LNCaP clone FGC (cell line): ENCODE data around the gene NUP133.
"Not testable (repeated sequence)": the region's sequence is repeated elsewhere in the genome, so short reads cannot be mapped to it uniquely, and the experiment has no call there.

Experiments
- DNase-seq: peaks from one replicate; pipeline ENCODE4 v3.0.0-alpha.2; 2011; ENCODE audit warnings: low read depth
- H3K4me3 ChIP-seq: 2 replicates; pipeline ENCODE4 v1.5.1; 2011; ENCODE audit warnings: mild to moderate bottlenecking, low read depth, low read length, control low read depth
- TF ChIP-seq, protein P1 (sequence below): IDR thresholded peaks from 2 replicates; pipeline ENCODE4 v1.5.1; 2012; ENCODE audit warnings: mild to moderate bottlenecking; ENCODE audit not compliant: control insufficient read depth, insufficient read depth; ENCODE audit errors: extremely low read depth

Gene NUP133

DNA sequence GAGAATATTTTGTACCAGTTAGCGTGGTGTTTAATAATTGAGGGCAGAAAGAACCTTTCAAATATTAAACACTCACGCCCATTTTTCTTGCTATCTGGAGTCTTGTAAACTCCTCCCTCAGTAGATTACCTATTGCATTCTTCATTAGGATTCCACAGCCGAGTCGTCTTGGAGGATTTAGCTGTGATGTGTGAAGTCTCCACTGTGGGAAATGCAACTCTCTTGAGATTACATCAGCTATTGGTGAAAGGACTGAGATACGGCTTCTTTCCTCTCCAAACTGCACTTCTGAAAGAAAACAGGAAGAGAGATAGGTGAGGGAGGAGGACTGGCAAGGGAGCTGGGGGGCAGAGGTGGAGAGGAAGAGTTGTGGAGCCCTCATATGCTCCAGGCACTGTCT is 110.4 kb downstream of the NUP133 start:
- TF ChIP-seq, protein P1, sequence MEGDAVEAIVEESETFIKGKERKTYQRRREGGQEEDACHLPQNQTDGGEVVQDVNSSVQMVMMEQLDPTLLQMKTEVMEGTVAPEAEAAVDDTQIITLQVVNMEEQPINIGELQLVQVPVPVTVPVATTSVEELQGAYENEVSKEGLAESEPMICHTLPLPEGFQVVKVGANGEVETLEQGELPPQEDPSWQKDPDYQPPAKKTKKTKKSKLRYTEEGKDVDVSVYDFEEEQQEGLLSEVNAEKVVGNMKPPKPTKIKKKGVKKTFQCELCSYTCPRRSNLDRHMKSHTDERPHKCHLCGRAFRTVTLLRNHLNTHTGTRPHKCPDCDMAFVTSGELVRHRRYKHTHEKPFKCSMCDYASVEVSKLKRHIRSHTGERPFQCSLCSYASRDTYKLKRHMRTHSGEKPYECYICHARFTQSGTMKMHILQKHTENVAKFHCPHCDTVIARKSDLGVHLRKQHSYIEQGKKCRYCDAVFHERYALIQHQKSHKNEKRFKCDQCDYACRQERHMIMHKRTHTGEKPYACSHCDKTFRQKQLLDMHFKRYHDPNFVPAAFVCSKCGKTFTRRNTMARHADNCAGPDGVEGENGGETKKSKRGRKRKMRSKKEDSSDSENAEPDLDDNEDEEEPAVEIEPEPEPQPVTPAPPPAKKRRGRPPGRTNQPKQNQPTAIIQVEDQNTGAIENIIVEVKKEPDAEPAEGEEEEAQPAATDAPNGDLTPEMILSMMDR: no peak
- H3K4me3 ChIP-seq: no peak overlapping the region
- no peak for DNase-seq

DNA sequence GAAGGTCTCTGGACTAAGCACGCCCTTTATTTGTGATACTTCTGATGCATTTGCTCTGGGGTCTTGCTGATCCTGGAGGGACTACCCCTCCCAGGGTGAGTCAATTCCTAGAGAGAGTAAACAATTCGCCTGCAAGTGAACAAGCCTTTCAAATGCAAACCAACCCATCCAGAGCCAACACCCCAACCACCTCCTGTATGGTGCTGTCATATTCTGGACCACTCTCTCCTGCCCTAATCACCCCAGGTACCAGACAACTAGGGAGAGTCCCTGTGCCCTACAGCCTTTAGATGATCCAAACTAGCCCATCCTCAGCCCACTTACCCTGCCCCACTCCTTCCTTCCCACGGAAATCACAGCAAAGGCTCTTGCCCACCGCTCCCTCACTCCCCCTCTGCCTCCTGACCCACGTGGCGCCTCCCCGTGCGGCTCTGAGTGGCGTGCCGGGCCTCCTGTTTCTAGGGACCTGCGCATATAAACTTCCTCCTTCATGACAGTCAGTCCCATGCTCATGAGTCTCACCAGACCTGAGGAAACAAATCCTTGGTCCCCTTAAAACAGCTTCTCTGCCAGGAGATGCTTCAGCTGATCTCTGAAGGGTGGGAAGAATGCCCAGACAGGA is 111.4 kb downstream of the NUP133 start:
- DNase-seq: no peak
- H3K4me3 ChIP-seq: no peak overlapping the region
- TF ChIP-seq, protein P1: no peak

- not testable (repeated sequence) for H3K4me3 ChIP-seq, DNase-seq
These were observed 113.6 kb downstream of the NUP133 start for GRCh38 chr1:229394517-229394916.

DNA sequence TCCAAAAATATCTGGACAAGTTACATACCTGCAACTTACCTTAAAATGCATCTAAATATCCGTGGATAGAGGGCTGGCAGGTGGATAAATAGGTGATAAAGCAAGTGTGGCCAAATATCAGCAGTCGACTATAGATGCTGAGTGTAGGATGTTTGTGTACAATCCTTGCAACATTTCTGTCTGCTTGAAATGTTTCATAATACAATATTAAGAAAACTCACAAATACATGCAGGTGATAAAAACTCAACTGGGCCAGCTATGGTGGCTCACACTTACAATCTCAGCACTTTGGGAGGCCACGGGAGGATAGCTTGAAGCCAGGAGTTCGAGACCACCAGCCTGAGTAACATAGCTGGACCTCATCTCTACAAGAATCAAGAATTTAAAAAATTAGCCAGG is 115.2 kb downstream of the NUP133 start:
- no peak overlapping the region for H3K4me3 ChIP-seq
- TF ChIP-seq, protein P1: no peak
- DNase-seq: no peak
